Measurements from ENCODE around the gene GPC3. TPM values are rescaled to one million over a fixed set of nuclear protein-coding genes. Genes with fewer than 3 reads are reported as not detected.

Gene GPC3
- polyA plus RNA-seq, 1 donor = 288 TPM

GRCh38 chrX:133568109-133568508, 417.3 kb downstream of the GPC3 start:
- DNase-seq (ENCODE audit: low read depth) = no peak

DNA sequence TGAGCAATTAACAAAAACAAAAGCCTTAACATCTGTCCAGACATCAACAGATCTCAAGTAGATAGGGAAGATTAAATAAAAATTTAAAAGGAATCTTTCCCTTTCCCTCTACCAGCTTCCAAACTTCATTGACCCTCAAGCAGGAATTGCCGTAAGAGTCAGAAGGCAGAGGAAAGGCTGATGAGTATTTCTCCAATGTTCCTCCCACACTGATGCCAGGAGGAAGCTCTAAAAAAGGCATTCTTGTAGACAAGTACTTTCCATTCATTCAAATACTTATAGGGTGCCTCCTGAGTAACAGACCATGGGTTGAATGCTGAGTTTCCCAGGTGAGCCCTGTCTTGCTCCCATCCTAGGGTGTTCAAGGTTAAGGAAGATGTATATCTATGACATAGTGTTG, 418.5 kb downstream of the GPC3 start:
- no peak for DNase-seq (ENCODE audit: low read depth)

DNA sequence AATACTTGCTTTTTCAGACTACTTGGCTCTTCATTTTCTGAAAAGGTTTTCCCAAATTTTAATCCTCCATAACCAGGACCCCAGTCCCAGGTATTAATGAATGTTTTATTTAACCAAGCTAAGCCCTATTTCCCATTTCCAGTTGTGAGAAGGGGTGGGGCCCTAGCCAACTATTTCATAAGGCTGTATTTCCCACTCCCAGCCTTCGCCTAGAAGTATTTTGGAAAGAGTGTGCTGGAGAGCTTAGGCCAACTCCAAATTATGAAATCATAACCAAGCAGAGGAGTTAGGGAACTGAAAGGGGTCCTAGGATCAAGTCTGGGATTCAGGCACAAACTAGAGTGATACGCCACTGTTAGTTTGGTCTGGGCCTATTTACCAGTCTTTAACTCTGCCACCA, 421.7 kb downstream of the GPC3 start:
- no peak for DNase-seq (ENCODE audit: low read depth)

DNA sequence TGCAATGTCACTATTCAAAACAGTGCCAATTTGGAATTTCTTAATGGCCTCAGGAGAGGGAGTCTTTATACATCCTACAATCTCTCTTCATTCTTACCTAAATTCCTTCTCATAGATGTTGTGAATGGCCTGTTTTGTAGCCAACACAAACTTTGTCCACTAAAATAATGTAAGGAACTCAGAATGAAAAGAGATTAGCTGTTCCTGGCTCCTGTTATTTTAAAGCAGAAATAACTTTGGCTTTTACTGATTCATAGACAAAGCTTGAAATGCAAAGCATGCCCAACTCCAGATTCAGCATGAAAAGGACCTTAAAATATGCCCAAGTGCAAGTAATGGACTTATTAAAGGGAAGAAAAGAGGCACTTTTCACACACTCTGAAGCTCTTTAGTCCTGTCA, 424.1 kb downstream of the GPC3 start:
- DNase-seq (ENCODE audit: low read depth) = no peak

GRCh38 chrX:133559909-133560308, 425.5 kb downstream of the GPC3 start:
- DNase-seq (ENCODE audit: low read depth) = no peak

DNA sequence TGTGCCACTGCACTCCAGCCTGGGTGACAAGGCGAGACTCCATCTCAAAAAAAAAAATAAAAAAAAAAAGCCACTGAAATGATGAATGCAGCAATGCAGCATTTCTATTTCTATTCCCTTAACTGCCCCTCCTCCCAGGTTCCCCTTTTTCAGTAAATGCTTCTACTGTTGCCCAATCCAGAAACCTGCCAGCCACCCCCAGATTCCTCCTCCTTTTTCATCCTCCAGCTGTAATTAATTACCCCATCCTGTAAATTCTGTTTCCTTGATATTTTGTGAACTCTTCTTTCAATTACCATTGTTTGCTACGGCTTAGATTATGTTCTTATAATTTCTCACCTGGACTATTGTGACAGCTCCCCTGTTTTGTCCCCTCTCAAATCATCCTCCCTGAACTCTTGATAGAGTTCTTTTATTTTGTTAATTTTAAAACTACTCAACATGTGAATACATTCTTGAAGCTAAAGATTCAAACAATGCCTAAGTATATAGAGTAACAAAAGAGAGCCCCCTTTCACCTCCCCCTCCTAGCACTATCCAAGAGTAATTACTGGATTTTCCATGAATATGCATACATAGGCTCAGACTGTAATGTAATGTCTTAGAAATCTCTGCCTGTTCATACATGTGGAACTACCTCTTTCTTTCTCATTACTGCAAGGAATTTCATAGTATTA, 429.5 kb downstream of the GPC3 start:
- no peak for DNase-seq (ENCODE audit: low read depth)

DNA sequence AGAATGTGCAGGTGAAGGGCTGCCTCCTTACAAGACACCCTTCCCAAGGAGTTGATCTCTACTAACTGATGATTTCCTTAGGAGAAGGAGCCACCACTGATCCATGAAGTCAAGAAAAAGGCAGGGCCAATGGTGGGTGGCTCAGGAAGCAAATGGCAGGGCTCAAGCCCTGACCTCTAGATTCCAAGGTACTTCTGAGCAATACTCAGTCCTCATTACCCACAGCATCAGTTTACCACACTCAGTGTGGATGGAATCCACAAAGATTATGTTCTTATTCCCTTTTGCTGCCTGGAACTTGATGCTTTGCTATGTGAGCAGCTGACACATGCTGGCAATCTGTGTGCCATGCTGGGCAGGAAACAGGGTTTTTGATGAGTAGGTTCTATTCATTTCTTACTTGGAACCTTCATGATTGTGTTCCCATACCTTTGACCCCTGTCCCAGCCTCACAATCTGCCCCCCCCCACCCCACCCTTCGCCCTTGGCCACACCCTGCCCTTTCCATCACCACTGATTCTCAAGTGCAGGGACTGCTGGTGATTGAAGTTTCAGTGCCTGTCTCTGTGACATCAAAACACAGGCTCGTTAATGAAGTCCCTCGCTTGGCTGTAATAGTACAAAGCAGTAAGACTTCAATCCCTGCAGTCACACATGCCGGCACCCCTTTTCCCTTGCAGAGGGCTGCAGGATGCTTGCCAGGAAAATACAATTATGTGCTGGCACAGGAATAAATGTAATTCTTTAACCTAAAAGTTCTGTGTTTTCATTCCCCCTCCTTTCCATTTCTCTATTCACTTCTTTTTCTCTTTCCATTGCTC, 434.5 kb downstream of the GPC3 start:
- no peak for DNase-seq (ENCODE audit: low read depth)

DNA sequence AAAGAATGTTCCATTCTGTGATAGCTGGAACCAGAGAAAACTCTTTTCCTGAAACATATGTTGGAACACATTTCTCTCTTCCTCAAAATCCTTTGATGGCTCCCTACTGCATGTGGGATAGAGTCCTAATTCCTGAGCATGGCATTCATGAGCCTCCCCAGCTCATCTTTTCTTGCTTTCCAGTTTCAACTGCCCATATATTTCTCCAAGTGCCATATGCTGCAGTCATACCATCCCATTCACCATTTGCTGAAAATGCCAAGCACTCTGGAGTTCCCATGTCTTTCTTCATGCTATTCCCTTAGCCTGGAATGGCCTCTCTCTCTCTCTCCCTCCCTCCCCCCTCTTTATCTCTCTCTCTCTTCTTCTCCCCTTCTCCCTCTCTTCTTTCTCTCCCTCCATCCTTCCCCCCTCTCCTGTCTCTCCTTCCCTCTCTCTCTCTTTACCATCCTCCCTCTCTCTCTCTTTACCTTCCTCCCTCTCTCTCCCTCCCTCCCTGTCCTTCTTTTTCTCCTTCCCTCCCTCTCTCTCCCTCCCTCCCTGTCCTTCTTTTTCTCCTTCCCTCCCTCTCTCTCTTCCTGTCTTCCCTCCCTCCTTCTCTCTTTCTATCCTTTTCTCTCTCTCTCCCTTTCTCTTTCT, 436.0 kb downstream of the GPC3 start:
- DNase-seq (ENCODE audit: low read depth) = no peak

GRCh38 chrX:133546441-133546840, 439.0 kb downstream of the GPC3 start:
- DNase-seq (ENCODE audit: low read depth) = no peak

- DNase-seq (ENCODE audit: low read depth) = no peak
Measured at GRCh38 chrX:133544778-133545177, 440.6 kb downstream of the GPC3 start.

DNA sequence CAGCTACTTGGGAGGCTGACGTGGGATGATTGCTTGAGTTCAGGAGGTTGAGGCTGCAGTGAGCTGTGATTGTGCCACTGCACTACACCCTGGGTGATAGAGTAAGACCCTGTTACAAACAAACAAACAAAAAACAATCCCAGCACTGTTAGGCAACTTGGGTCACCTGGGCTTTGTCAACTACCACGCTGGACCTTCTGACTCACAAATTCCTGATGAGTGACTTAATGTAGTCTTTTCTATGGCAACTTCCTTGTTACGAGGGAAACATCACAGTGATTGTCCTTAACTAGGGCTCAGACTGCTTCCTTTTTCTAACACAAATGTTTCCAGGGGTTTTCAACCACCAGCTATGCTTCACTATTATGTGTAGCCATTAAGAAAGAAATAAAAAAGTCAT, 441.3 kb downstream of the GPC3 start:
- no peak for DNase-seq (ENCODE audit: low read depth)

GRCh38 chrX:133543654-133544053, 441.7 kb downstream of the GPC3 start:
- no peak for DNase-seq (ENCODE audit: low read depth)

- no peak for DNase-seq (ENCODE audit: low read depth)
Measured at GRCh38 chrX:133542476-133542875, 442.9 kb downstream of the GPC3 start.

- DNase-seq (ENCODE audit: low read depth) = no peak
Measured at GRCh38 chrX:133541021-133541420, 444.4 kb downstream of the GPC3 start.

DNA sequence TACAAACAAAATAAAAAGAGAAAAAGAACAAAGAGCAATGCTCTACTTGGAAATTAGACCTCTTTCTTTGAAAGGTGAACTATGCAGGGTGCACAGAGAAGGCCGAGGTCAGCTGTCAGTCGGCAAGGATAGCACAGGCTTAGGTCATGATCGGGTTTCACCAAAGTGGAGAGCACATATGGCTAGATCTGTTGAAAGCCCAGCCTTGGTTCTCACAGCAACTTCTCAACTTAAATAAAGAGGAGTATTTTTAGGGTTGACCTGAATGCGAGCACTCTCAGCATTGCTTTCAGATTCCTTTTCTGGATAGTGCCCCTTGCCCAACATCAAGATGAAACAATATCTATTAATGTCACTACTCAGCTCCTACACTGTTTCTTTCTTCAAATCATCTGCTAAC, 447.2 kb downstream of the GPC3 start:
- DNase-seq (ENCODE audit: low read depth) = no peak

DNA sequence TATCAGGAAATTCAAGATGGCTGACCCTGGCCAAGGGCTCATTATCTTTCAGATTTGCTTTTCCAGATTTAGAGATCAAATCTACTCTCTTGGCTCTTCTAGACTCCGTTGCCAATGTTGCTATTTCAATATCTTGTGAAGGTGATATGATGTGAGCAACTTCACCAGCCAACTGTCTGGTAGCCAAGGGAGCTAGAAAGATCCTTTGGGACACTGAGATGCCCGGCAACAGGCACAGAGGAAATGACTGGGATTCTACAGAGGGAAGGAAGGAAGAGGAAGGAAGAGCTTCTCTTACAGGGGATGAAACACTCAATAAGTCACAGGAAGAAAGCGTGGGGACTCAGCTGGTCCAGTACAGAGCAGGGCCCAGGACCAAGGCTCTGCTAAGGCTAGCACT, 448.3 kb downstream of the GPC3 start:
- DNase-seq (ENCODE audit: low read depth) = no peak

GRCh38 chrX:133535066-133535465, 450.3 kb downstream of the GPC3 start:
- no peak for DNase-seq (ENCODE audit: low read depth)

DNA sequence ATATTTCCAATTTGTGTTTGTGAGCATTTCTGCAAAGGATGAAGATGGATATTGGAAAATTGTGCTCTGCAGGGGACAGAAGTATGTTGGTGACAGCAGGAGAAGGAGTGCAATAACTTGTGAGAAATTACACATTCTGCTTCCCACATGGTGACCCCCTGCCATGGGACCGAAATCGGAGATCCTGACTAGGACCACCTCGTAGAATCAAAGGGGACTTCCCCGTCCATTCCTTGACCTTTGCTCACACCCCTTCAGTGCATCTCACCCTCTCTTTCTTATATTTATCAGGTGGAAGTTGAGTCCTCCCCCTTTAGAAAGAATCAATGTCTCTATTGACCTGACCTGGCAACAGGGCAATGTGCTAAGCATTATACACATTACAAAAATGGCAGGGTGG, 451.2 kb downstream of the GPC3 start:
- DNase-seq (ENCODE audit: low read depth) = no peak

DNA sequence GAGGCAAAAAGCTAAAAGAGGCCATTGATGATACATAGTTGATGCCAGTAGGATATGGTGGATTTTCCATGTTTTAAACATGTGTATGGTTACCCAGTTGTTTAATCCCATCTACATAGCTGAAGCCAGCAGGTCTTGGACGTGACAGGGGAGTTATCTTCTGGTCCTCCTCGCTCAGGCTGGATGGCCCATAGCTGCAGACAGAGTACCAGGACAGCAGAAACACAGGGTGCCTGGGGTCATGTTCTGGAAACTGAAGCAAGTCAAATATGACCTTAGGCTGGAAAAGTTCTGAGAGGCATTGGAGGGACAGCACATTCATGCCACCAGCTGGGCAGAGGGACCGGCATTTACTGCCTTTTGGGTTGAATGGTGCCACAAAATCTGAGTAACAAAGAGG, 452.1 kb downstream of the GPC3 start:
- DNase-seq (ENCODE audit: low read depth) = no peak

DNA sequence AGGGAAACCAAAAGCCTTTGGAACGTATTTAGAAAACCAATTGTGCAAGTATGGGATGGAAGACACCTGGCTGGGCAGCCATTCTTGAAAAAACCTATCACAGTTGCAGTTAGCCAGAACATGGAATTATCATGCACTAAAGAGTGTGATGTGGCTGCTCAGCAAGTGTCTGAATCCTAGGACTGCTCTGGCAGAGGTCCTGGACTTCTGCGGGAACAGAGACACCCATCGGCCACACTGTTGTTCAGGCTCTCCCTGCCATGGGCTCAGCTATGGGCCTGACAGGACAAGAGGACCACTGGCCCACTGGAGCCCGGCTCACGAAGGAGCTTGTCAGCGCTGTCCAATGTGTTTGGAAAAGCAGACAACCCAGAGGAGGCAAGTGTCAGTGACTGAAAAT, 454.4 kb downstream of the GPC3 start:
- no peak for DNase-seq (ENCODE audit: low read depth)

DNA sequence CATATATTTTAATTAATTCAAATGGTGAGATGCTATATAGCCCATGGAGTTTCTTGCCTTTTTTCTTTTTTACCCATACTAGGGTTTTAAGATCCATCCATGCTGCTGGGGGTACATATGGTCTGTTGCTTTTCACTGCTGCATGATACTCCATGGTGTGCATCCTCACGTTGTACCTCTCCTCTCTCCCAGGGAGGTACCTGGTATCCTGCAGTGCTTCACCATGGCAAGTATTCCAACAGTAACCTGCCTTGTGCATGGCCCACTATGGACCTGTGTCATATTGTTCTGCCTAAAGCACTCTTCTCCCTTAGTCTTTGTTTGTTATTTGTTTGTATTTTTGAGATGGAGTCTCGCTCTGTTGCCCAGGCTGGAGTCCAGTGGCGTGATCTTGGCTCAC, 455.8 kb downstream of the GPC3 start:
- no peak for DNase-seq (ENCODE audit: low read depth)

DNA sequence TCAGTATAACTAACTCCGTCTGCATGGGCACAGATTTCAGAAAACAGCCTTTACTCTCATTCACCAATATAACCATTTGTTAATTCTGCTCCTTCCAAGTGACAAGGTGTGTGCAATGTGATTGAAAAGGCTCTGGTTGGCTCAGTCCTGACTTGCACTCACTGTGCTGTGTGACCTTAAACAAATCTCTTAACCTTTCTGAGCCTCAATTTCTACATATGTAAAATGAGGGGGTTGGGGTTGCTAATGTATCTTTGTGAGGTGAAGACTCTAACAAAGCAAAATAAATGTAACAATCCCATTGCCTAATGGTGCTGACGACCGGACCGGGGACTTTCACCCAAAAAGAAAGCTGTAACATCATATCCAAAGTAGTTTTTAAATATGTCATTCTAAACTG, 457.6 kb downstream of the GPC3 start:
- no peak for DNase-seq (ENCODE audit: low read depth)

DNA sequence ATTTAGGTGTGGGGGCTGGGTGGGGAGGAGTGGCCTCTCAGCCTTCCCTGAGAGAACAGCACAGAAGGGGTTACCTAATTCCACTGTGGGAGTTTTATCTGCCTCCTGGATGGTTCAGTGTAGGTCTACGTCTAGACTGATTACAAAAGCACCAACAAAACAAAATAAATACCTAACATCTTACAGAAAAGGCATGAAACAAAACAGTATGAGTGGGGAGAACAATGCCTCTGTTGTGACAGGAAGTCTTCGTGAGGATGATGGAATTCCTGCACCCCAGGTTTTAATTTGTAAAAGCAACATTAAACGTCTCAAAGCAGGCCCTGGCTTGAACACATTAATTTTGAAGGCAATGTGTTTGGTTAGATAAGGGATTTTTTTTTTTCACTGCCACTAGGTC, 458.0 kb downstream of the GPC3 start:
- DNase-seq (ENCODE audit: low read depth) = no peak

All from forelimb muscle (tissue), 1 donor.